Keratinocyte (primary cell): ENCODE results near the gene SCUBE3.

ENCODE experiments used
- CTCF ChIP-seq, 3 experiments: IDR thresholded peaks in 1 of 3; conservative IDR thresholded peaks in 1 of 3; optimal IDR thresholded peaks in 1 of 3; 2 replicates in 2 of 3; 3 replicates in 1 of 3; pipeline versions ENCODE3 to v1.5.1; 2011; ENCODE audit warnings: low read length in 3 of 3, mild to moderate bottlenecking in 3 of 3, moderate library complexity in 2 of 3, control low read depth in 1 of 3, inconsistent platforms in 1 of 3; ENCODE audit not compliant: insufficient read depth in 2 of 3; ENCODE audit errors: extremely low read depth in 1 of 3
- EZH2 ChIP-seq: IDR thresholded peaks from one replicate; pipeline ENCODE4 v1.6.1; 2012; ENCODE audit warnings: inconsistent platforms, mild to moderate bottlenecking, low read length, moderate library complexity

GRCh38 chr6:35185302-35185681 is 28.5 kb upstream of the SCUBE3 start:
- TF ChIP-seq CTCF (optimal IDR thresholded peaks at IDR 0.05 in 1 of 3, IDR thresholded peaks at IDR 0.05 in 1 of 3, conservative IDR thresholded peaks at IDR 0.05 in 1 of 3; ENCODE audit: extremely low read depth in 1 of 3, insufficient read depth in 2 of 3, low read length in 3 of 3): no peak
- no peak for TF ChIP-seq EZH2
